Right atrium auricular region (tissue), 2 donors: ENCODE results near the gene SLC22A23. TPM values are rescaled to one million over a fixed set of nuclear protein-coding genes. Genes with fewer than 3 reads are reported as not detected.

Experiments used
- DNase-seq: peaks from one replicate; pipeline ENCODE4 v3.0.0-alpha.2; 2019; ENCODE audit warnings: low spot score
- H3K27ac ChIP-seq, 2 donors: fragments of 200-600 bp; sonication (generic); 1 replicate in 1 of 2; 2 replicates in 1 of 2; pipeline ENCODE4 v1.5.1; 2016 to 2019
- H3K27me3 ChIP-seq, 2 donors: fragments of 200-600 bp; sonication (generic); one replicate each; pipeline versions ENCODE4 v1.5.1 to v1.6.0; 2017 to 2019
- H3K36me3 ChIP-seq: fragments of 200-600 bp; sonication (generic); one replicate; pipeline ENCODE4 v1.5.1; 2016
- H3K4me1 ChIP-seq, 2 donors: fragments of 200-600 bp; sonication (generic); one replicate each; pipeline versions ENCODE4 v1.5.1 to v1.6.0; 2017 to 2019
- H3K4me3 ChIP-seq, 2 donors: fragments of 200-600 bp; sonication (generic); 1 replicate in 1 of 2; 2 replicates in 1 of 2; pipeline ENCODE4 v1.5.1; 2017 to 2019; ENCODE audit warnings: mild to moderate bottlenecking in 1 of 2, moderate library complexity in 1 of 2
- H3K9me3 ChIP-seq, 2 donors: fragments of 200-600 bp; sonication (generic); one replicate each; pipeline ENCODE4 v1.5.1; 2019
- total RNA-seq, 2 donors: library from RNA; depleted of rRNA; stranded (reverse); fragments of >200 nt; gene quantifications; one replicate each; pipeline ENCODE4 v1.1.0, GENCODE V29; 2016
- TF ChIP-seq, protein P1 (sequence below), 2 donors: fragments of 200-600 bp; sonication (generic); IDR thresholded peaks; one replicate each; pipeline ENCODE4 v1.5.1; 2019; ENCODE audit warnings: antibody characterized with exemption in 2 of 2

The SLC22A23 gene
- total RNA-seq, 2 donors from 2014 or later: 2.9 to 7.2 TPM

DNA sequence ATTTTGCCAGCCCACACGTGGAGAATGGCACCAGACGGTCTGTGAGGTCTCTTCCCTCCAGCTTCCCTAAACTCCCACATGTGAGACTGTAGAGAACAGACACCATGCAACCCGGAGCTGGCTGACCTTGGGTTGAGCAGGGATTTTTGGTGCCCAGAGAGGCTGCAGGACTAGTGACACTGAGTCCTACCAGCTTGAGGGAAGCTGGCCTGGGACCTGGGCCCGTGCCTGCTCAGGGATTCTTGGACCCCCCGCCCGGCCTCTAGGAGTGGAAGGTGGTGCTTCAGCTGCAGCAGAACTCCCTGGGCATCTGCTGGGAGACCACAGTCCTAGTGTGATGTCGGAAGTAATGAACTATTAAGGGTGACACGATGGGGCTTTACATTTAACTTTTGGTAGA is 194.9 kb downstream of the SLC22A23 start:
- H3K4me3 ChIP-seq: no peak overlapping the region
- no peak for DNase-seq
- peaks cover 0 to 29% of the 10 kb centered on the region in 2 donors for H3K4me1 ChIP-seq
- H3K9me3 ChIP-seq: no peaks in the 10 kb centered on the region
- TF ChIP-seq, protein P1, sequence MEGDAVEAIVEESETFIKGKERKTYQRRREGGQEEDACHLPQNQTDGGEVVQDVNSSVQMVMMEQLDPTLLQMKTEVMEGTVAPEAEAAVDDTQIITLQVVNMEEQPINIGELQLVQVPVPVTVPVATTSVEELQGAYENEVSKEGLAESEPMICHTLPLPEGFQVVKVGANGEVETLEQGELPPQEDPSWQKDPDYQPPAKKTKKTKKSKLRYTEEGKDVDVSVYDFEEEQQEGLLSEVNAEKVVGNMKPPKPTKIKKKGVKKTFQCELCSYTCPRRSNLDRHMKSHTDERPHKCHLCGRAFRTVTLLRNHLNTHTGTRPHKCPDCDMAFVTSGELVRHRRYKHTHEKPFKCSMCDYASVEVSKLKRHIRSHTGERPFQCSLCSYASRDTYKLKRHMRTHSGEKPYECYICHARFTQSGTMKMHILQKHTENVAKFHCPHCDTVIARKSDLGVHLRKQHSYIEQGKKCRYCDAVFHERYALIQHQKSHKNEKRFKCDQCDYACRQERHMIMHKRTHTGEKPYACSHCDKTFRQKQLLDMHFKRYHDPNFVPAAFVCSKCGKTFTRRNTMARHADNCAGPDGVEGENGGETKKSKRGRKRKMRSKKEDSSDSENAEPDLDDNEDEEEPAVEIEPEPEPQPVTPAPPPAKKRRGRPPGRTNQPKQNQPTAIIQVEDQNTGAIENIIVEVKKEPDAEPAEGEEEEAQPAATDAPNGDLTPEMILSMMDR (IDR thresholded peaks at IDR 0.05): no peak
- H3K27me3 ChIP-seq: no peaks in the 10 kb centered on the region
- peaks cover 9% of the 10 kb centered on the region for H3K36me3 ChIP-seq
- no peak overlapping the region for H3K27ac ChIP-seq

DNA sequence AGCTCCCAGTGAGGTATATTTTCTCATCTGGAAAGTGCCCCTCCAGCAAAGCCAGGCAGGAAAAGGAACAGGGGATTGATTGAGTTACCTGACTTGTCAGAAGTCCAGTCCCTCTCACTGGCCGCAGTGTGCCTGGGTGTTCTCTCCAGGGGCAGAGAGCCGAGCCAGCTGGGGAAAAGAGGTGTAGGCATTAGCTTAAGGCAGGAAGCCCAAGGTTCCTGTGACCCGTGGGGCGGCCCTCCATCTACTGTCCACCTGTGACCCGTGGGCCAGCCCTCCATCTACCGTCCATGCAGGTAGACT is 195.4 kb downstream of the SLC22A23 start:
- no peak overlapping the region for H3K27ac ChIP-seq
- peaks cover 0 to 29% of the 10 kb centered on the region in 2 donors for H3K4me1 ChIP-seq
- H3K36me3 ChIP-seq: peaks cover 9% of the 10 kb centered on the region
- no peak overlapping the region for H3K4me3 ChIP-seq
- DNase-seq: no peak
- TF ChIP-seq, protein P1 (IDR thresholded peaks at IDR 0.05): no peak
- no peaks in the 10 kb centered on the region for H3K9me3 ChIP-seq
- H3K27me3 ChIP-seq: no peaks in the 10 kb centered on the region

DNA sequence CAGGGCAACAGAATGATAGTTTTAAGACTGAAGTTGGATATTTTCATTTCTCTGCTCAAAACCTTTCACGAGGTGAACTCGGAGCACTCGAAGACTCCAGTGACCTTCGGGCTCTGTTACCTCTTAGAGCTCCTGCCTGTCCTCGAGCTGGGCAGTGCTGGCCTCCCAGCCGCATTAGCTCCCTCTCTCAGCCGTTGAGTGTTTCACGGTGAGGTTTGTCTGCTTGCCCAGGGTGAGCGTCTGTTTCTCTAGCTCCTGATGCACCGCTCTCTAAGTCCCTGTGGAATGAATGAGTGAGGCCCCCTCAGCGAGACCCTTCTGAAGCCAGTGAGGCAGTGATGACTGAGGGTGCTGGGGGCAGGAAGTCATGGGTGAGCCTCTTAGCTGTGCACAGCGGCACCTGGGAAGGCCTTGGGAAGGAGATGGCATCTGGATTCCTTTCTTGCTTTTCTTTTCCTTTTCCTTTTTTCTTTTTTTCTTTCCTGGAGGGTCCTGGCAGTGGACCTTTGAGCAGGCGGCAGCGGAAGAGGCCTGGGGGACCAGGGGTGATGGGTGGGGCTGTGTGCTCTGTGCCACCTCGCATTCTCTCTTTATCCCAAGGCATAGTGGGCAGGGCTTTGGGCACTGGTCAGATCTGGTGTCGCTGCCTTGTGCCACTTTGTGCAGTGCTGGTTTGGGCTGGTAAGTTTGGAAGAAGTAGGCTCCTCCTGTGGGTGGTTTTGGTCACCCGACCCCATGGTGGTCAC is 195.9 kb downstream of the SLC22A23 start:
- no peak overlapping the region for H3K4me3 ChIP-seq
- peaks cover 0 to 29% of the 10 kb centered on the region in 2 donors for H3K4me1 ChIP-seq
- DNase-seq: no peak
- TF ChIP-seq, protein P1 (IDR thresholded peaks at IDR 0.05): no peak
- H3K9me3 ChIP-seq: no peaks in the 10 kb centered on the region
- no peaks in the 10 kb centered on the region for H3K27me3 ChIP-seq
- no peak overlapping the region for H3K27ac ChIP-seq
- peaks cover 9% of the 10 kb centered on the region for H3K36me3 ChIP-seq

DNA sequence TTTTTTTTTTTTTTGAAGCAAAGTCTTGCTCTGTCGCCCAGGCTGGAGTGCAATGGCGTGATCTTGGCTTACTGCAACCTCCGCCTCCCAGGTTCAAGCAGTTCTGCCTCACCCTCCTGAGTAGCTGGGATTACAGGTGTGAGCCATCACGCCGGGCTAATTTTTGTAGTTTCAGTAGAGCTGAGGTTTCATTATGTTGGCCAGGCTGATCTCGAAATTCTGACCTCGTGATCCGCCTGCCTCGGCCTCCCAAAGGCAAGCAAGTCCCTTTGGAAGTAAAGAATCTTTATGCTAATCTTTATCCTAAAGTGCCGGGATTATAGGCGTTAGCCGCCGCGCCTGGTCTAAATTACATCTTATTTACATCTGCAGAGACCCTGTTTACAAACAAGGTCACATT is 196.6 kb downstream of the SLC22A23 start:
- peaks cover 0 to 29% of the 10 kb centered on the region in 2 donors for H3K4me1 ChIP-seq

DNA sequence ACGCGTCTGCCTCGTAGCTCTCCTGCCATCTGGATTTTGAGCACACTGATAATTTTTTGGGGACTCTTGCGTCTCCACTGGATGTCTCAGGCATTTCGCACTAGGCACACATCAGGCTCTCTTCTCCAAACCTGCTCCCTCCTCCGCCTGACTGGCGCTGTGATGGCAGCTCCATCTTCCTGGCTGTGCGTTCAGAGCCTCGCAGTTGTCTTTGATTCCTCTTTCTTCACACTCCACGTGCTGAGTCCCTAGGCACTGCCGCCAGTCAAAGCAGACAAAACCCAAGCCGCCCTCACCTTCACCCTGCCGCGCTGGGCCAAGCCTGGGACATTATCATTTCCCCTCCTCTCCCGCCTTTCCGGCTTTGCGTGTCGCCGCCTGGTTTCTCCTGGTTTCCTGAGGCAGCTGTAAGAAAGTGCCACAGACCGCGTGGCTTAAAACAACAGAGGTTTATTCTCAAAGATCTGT is 197.3 kb downstream of the SLC22A23 start:
- TF ChIP-seq, protein P1 (IDR thresholded peaks at IDR 0.05): no peak
- Histone ChIP-seq H3K27ac (peak overlapping the region; percentile 77 to 83), H3K4me1 (peaks cover 0 to 29% of the 10 kb centered on the region in 2 donors), H3K9me3 (no peaks in the 10 kb centered on the region), H3K27me3 (no peaks in the 10 kb centered on the region), H3K4me3 (peak overlapping the region; percentile 89 to 99), H3K36me3 (peaks cover 6% of the 10 kb centered on the region)
- DNase-seq: no peak

More for the DNA sequence above, 196.6 kb downstream of the SLC22A23 start:
- Histone ChIP-seq H3K4me3 (peak overlapping the region in 1 of 2 donors; percentile 99), H3K27me3 (no peaks in the 10 kb centered on the region), H3K36me3 (peaks cover 9% of the 10 kb centered on the region), H3K9me3 (no peaks in the 10 kb centered on the region), H3K27ac (no peak overlapping the region)
- TF ChIP-seq, protein P1 (IDR thresholded peaks at IDR 0.05): no peak
- DNase-seq: no peak
